Tongue (tissue), 2 donors: ENCODE results near the gene CHSY3. TPM values are rescaled to one million over a fixed set of nuclear protein-coding genes. Genes with fewer than 3 reads are reported as not detected.
A peak's percentile ranks its signal among the peaks of the same experiment; 100 is the strongest.

ENCODE experiments used
- DNase-seq: peaks from one replicate; pipeline ENCODE4 v3.0.0-alpha.2; 2015
- total RNA-seq: library from RNA; depleted of rRNA; stranded (reverse); fragments of >200 nt; gene quantifications from one replicate; pipeline ENCODE4 v1.2.3, GENCODE V29; 2014

The CHSY3 gene
- 7.6 TPM for total RNA-seq

DNA sequence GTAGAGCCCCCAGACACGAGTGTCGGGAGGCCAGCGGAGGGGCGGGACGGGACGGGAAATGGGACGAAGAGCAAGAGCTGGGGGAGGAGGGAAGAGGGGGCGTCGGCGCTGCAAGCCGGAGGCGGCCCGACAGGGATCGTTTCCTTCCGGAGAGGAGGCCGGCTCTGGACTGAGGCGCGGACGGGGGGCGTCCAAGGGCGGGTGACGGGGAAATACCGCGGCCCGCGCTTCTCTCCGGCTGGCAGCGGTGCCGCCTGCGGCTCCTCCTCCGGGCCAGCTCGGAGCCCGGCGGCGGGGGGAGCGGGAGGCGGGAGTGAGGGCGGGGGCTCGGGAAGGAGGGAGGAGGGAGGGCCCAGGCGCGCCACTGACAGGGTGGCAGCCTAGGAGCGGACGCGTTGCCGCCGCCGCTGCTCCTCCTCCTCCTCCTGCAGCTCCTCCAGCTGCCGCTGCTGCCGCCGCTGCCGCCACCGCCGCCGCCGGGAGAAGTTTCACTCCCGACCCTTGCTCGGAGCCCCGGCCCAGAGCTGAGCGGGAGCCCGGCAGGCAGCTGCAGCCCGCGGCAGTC lies at the start of gene CHSY3:
Gene CHSY3 (plus strand): TSS at position 364 of the 565 bp plus-strand sequence.
- peak; percentile 91 for DNase-seq

DNA sequence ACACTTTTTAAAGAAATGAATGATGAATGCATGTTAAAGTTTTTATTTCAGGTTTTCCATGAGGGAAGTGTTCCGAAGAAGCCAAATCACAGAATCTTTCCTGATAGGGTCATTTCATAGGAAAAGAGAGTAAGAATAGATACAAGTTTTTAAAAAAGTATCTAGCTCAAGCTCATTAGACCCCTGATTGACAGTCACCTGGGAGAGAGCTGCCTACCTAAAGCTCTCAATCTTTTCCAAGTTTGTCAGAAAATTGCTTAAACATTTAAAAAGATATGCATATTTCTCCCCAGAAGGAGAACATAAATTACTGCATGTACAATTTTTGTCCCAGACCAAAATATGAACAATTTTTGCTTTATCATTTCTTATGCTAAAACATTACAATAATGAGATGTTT lies 47.9 kb upstream of the CHSY3 start:
- no peak for DNase-seq

- peak; percentile 68 for DNase-seq
These were observed 47.1 kb upstream of the CHSY3 start for GRCh38 chr5:129857116-129857515.

DNA sequence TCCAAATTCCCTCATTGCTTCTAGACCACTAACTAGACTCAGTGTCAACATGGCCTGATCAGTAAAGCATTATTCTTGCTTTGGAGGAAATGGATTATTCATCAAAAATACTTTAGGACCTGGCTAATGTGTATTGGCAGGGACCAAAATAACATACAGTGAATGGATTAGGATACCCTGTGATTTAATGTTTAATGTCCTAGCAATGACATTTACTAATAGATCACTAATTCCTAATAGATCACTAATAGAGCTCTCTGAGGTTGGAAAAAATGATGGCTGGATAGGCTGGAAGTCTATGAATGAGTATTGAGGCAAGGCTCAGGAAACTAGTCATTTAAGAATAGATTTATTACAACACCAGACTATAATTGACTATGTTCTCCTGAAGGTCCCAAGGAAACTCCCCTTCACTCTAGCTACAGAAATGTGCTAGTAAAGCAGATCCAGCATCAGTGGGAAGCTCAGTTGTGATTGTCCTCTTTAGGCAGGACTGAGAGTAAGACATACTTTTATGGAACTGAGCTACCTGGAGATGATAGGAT lies 46.1 kb upstream of the CHSY3 start:
- no peak for DNase-seq

DNA sequence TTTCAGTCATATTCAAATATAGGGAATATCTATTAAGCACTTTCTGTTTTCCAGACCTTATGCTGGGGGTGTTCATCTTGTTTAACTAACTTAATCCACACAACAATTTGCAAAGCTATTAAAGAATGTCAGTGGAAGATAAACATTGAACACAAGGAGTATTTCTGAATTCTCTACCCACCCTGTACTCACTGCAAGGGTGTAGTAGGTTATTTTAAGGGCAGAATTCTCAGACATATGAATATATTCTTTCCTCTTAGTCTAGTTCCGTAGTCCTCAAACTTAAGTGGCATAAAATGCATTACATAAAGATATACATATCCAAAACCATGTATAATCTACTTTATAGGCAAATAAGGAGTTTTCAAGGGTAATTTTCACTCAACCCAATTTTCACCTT lies 19.9 kb upstream of the CHSY3 start:
- DNase-seq = no peak

GRCh38 chr5:129899454-129899853 lies 4.8 kb upstream of the CHSY3 start:
- peak; percentile 26 for DNase-seq

DNA sequence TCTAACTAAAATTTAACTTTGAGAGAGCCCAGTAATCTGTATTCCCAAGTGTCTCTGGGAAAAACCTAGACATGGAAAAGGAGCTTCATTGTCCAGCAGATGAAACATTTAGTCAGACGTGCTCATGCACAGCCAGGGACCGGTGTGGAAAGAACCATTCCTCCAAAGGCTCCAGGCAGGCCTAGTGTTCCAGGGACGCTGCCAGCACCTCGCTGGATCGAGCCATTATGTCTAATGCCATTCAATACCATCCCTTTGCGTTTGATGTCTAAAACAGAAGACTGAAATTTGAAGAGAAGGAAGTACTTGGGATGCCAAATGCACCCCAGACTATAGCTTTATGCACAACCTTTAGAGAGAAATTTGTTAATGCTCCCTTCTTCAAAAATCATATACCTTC lies 1.4 kb upstream of the CHSY3 start:
- DNase-seq = no peak

DNA sequence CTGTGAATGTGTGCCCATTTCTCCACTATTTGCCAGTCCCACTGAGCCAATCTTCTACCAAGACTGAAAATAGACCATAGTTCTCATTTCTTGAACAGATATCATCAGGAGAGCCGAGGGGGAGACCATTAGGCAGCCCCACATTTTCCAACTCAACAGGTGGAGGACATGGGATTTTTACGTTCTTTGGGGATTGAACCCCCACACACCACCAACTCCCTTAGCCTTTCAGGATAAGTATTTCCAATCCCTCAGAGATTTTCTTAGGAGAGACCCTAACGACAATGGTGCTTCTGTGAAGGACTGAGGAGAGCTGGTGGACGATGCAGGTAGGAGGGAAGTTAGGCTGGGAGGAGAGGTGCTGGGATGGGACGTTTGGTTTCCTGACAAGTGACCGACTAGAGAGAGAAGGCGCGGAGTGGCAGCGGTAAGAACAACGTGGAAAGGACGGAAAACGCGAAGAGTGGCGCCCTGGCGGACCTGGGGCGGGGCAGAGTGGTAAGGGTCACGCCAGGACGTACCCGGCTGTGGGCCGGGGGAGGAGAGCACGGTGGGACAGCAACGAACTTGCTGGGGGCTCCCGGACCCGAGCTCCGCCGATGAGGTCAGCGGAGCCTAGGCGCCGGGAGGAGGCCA lies 681 bp upstream of the CHSY3 start:
- no peak for DNase-seq

DNA sequence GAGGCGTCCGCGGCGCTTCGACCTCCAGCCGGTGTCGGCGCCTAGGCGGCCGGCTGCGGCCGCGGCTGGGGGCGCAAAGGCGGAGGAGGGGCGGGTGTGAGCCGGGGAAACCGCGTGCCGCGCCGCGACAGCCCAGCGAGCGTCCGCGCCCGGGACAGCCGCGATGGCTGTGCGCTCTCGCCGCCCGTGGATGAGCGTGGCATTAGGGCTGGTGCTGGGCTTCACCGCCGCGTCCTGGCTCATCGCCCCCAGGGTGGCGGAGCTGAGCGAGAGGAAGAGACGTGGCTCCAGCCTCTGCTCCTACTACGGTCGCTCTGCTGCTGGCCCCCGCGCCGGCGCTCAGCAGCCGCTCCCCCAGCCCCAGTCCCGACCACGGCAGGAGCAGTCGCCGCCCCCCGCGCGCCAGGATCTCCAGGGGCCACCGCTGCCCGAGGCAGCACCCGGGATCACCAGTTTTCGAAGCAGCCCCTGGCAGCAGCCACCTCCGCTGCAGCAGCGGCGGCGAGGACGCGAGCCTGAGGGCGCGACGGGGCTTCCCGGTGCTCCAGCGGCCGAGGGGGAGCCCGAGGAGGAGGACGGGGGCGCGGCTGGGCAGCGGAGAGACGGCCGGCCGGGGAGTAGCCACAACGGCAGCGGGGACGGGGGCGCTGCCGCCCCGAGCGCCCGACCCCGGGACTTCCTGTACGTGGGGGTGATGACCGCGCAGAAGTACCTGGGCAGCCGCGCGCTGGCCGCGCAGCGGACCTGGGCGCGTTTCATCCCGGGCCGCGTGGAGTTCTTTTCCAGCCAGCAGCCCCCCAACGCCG lies 605 bp downstream of the CHSY3 start:
- no peak for DNase-seq

DNA sequence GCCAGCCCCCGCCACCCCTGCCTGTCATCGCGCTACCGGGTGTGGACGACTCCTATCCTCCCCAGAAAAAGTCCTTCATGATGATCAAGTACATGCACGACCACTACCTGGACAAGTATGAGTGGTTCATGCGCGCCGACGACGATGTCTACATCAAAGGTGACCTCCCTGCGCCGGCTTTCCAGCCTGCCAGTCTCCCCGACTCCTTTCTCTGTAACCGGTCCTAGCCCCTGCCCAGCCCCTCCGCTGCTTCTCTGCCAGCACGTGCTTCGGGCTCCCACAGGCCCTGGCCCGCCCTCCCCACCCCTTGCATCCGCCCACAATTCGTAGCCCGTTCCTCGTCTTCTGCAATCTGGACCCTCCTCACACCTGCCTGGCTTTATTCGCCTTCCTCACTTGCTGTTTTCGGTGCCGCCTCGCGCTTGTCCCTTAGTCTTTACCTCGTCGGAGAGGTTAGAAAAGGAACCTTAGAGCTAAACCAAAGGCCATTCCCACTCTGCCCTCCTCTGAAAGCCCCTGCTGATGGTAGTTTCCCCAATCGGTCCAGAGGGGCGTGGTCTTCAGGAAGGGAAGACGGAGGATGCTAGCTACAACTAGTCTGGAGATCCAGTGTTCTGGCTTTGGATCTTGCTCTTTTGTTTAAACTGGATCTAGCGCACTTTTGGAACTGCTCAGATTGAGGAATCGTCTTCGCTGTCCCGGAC lies 1.4 kb downstream of the CHSY3 start:
- DNase-seq = peak; percentile 40

DNA sequence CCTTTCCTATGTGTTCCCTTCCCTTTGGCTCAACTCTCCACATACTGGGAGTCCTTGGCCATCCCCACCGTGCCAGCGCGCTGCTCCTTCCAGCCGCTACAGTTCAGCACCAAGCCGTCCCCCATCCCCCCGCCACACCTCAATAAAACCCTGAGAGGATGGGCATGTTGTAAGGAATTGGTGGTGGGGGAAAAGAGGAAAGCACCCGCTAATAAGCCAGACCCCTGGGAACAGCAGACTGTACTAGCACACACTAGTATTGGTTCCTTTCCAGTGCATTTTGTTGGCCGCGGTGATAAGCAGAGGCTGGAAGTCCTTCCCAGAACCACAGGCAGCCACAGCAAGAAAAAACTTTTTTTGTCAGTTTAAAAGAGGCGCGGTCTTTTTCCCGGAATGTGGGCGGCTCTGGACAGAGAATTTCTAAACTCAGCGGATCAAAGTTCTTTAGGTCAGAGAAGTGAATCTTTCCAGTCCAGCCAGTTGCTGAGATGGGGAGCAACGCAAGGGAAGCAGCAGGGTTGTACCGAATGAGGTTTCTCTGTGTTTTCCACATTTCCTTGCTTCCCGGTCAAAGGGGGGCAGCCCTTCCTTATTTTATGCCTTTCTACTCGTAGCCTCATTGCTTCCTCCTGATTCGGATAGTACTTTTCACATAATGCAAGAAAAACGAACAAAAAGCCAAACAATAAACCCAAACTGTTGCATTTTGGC lies 2.1 kb downstream of the CHSY3 start:
- peak; percentile 55 for DNase-seq

- DNase-seq = no peak
These were observed 5.0 kb downstream of the CHSY3 start for GRCh38 chr5:129909225-129909624.

GRCh38 chr5:129912601-129913255 lies 8.5 kb downstream of the CHSY3 start:
- DNase-seq = no peak

DNA sequence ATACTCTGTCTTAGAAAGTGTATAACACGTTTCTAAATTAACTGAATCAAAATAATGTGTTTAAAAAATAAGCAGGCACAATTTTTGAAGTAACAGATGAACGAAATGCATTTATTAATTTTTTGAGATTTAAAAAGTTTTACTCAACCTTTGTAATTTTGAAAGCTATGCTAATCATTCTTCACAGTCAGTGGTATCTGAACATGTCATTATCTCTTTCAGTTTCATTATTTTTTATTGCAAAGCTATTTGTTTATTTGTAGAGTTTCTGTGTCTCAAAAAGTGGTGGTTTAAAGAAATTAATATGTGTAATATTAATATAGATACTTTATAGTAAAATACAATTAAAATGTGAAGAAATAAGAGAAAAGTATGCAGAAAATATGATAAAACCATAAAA lies 11.2 kb downstream of the CHSY3 start:
- DNase-seq = no peak

DNA sequence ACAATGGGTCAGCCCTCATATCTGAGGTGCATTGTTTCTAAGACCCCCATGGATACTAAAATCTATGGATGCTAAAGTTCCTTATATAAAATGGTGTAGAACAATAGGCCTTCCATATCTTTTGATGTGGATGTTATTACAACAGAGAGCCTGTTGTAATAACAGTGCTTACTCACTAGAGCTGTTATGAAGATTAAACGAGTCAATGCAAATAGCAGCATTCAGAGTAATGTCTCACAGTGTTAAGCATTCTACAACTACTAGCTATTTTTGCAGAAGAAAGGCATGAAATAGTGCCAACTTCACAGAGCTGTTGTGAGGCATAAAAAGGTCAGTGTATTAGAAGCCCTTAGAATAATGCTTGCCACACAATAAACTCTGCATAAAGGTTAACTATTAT lies 13.0 kb downstream of the CHSY3 start:
- DNase-seq = no peak

- no peak for DNase-seq
These were observed 16.9 kb downstream of the CHSY3 start for GRCh38 chr5:129921204-129921603.

- no peak for DNase-seq
These were observed 26.0 kb downstream of the CHSY3 start for GRCh38 chr5:129930221-129930620.

GRCh38 chr5:129935626-129936025 lies 31.4 kb downstream of the CHSY3 start:
- DNase-seq = no peak

GRCh38 chr5:129938077-129938476 lies 33.8 kb downstream of the CHSY3 start:
- DNase-seq = no peak

- DNase-seq = no peak
These were observed 39.7 kb downstream of the CHSY3 start for GRCh38 chr5:129943936-129944335.

DNA sequence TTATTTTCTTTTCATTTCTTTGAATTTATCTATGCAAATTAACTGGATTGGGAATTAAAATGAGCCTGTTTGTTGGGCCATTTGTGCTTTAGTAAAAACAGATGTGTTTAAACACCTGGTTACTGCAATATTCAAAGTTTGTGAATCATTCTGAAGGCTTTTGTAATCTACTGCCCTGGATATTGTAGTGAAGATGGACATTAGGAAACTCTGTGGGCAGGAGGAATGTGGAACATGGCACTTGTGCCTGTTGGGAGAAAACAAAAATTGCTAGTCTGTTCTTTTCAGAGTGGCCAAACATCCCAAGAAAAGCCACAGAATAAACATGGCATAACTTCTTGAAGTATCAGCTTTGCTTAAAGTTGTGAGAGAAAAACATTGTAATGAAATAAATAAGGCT lies 40.8 kb downstream of the CHSY3 start:
- DNase-seq = no peak
